Upper lobe of left lung (tissue), 6 donors: Measurements from ENCODE around the gene CRTAC1. TPM values are rescaled to one million over a fixed set of nuclear protein-coding genes. Genes with fewer than 3 reads are reported as not detected.

ENCODE experiments used
- ATAC-seq, 2 donors: fragments of 200-7000 bp; cut with Tn5 transposase; one replicate each; pipeline ENCODE4 v1.9.1; 2022; ENCODE audit warnings: mild to moderate bottlenecking in 2 of 2, moderate library complexity in 2 of 2; ENCODE audit not compliant: low FRiP score in 2 of 2
- DNase-seq, 2 donors: peaks; one replicate each; pipeline ENCODE4 v3.0.0-alpha.2; 2019 to 2020
- H3K27ac ChIP-seq, 4 donors: fragments of 200-600 bp; sonication (generic); one replicate each; pipeline ENCODE4 v1.5.1; 2016 to 2019
- H3K27me3 ChIP-seq, 4 donors: fragments of 200-600 bp; sonication (generic); one replicate each; pipeline ENCODE4 v1.5.1; 2017 to 2019
- H3K36me3 ChIP-seq, 4 donors: fragments of 200-600 bp; sonication (generic); one replicate each; pipeline ENCODE4 v1.5.1; 2016 to 2019
- H3K4me1 ChIP-seq, 4 donors: fragments of 200-600 bp; sonication (generic); one replicate each; pipeline ENCODE4 v1.5.1; 2018 to 2019
- H3K4me3 ChIP-seq, 4 donors: fragments of 200-600 bp; sonication (generic); one replicate each; pipeline ENCODE4 v1.5.1; 2017 to 2019; ENCODE audit warnings: mild to moderate bottlenecking in 2 of 4, moderate library complexity in 1 of 4
- H3K9me3 ChIP-seq, 4 donors: fragments of 200-600 bp; sonication (generic); one replicate each; pipeline ENCODE4 v1.5.1; 2018 to 2019
- EP300 ChIP-seq, 4 donors: sonication (generic); formaldehyde crosslinking; IDR thresholded peaks; one replicate each; pipeline ENCODE4 v1.5.1; 2017; ENCODE audit warnings: antibody characterized with exemption in 4 of 4, control low read depth in 2 of 4
- POLR2A ChIP-seq, 4 donors: fragments of 450-650 bp; IDR thresholded peaks; one replicate each; pipeline ENCODE4 v1.5.1; 2016 to 2017; ENCODE audit warnings: antibody characterized with exemption in 4 of 4, mild to moderate bottlenecking in 2 of 4
- POLR2AphosphoS5 ChIP-seq, 2 donors: sonication (generic); formaldehyde crosslinking; IDR thresholded peaks; one replicate each; pipeline ENCODE4 v1.5.1; 2017; ENCODE audit warnings: antibody characterized with exemption in 2 of 2
- WGBS, 2 donors: methylation state at CpG; one replicate each; pipeline ENCODE4 v1.1.5; 2017 to 2018; 5-methylcytosine and 5-hydroxymethylcytosine counted together
- total RNA-seq, 6 donors: library from RNA; depleted of rRNA in 4 of 6; stranded (reverse); fragments of >200 nt in 4 of 6; gene quantifications; one replicate each; pipeline versions ENCODE4 v1.1.0 to v1.2.1, GENCODE V29; 2016 to 2021
- TF ChIP-seq, protein P1 (sequence below), 6 experiments: fragments of 450-650 bp in 4 of 6; fragments of 200-600 bp in 2 of 6; sonication (generic) in 2 of 6; IDR thresholded peaks; one replicate each; pipeline ENCODE4 v1.5.1; 2016 to 2019; ENCODE audit warnings: antibody characterized with exemption in 6 of 6
- donor health status: DM: no; HTN: no; CAD: no; lungs with moderate emphysema.
- donor health status: DM: no; HTN: yes; CAD: no; lungs with severe emphysema.

CRTAC1 gene
- total RNA-seq, 6 donors from 2014 or later: 40.6 to 123 (median 77.3) TPM

DNA sequence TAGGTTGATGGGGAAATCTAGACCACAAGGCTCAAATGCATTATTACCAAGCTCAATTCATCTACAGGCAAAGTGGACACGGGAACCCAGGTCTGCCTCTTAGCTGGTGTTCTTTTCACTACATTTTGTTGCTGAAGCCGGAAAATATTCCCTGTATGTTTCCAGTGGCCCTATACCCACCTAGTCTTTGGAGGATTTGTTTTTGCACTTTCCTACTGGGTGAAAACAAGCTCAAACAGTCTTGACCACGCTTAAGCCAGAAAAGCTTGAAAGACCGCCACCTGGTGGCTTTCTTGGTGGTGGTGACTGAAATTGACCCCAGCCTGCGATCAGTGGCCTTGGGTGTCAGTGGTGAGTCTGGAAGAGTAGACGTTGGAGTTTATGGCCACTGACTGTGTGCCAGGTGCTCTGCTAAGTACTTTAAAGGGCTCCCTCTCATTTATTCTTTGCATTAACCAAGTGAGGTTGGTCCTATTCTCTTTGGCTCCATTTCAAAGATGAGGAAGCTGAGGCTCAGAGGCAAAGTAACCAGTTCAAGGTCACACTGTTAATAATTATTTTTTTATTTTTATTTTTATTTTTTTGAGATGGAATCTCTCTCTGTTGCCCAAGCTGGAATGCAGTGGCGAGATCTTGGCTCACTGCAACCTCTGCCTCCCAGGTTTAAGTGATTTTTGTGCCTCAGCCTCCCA, 11.1 kb upstream of the CRTAC1 start:
- no peak overlapping the region for H3K4me3 ChIP-seq
- peaks cover 0 to 13% (median 2%) of the 10 kb centered on the region in 4 donors for H3K4me1 ChIP-seq
- 9 to 21% methylated on average over 6 to 7 of the region's 7 CpGs for WGBS, 2 donors
- H3K9me3 ChIP-seq: no peaks in the 10 kb centered on the region
- H3K36me3 ChIP-seq: no peaks in the 10 kb centered on the region
- DNase-seq (peak in 1 of 2 donors; percentile 70), ATAC-seq (peak in 1 of 2 donors; percentile 65)
- no peak overlapping the region for H3K27ac ChIP-seq
- TF ChIP-seq POLR2A (IDR thresholded peaks at IDR 0.05): no peak
- TF ChIP-seq, protein P1, sequence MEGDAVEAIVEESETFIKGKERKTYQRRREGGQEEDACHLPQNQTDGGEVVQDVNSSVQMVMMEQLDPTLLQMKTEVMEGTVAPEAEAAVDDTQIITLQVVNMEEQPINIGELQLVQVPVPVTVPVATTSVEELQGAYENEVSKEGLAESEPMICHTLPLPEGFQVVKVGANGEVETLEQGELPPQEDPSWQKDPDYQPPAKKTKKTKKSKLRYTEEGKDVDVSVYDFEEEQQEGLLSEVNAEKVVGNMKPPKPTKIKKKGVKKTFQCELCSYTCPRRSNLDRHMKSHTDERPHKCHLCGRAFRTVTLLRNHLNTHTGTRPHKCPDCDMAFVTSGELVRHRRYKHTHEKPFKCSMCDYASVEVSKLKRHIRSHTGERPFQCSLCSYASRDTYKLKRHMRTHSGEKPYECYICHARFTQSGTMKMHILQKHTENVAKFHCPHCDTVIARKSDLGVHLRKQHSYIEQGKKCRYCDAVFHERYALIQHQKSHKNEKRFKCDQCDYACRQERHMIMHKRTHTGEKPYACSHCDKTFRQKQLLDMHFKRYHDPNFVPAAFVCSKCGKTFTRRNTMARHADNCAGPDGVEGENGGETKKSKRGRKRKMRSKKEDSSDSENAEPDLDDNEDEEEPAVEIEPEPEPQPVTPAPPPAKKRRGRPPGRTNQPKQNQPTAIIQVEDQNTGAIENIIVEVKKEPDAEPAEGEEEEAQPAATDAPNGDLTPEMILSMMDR (IDR thresholded peaks at IDR 0.05): peak in 5 of 6 experiments; percentile 43 to 65 (median 60)
- H3K27me3 ChIP-seq: peaks cover 0 to 7% (median 0%) of the 10 kb centered on the region in 4 donors

DNA sequence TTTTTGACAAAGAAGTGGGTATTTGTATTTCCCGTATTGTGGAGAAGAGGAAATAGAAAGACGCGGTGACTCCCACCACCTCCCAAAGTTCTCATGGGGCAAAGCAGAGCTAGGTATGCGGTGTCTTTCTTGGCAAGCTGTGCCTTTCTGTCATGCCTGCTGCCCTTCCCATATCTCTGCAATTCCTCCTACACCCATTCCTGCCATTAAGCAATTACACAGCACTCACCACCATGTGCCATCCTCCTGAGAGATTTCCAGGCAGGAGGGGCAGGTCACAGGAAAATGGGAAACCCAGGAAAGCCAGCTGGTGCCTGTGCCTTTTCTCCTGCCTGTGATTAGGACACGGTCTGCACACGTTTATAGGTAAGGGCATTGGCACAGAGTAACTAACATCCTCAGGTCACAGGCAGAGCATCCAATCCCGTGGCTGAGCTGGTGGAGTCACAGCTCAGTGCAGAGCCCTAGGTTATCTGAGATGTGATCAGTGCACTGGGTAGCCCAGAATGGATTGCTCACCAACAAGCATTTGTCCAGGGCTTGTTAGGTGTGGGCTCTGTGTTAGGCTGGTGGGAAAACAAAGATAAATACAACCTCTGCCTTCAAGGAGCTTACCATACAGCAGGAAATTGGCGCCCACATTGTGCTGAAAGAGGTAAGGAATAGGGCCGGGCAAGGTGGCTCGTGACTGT, 9.4 kb upstream of the CRTAC1 start:
- Histone ChIP-seq H3K27ac (no peak overlapping the region), H3K36me3 (no peaks in the 10 kb centered on the region), H3K4me3 (no peak overlapping the region), H3K4me1 (peaks cover 0 to 13% (median 2%) of the 10 kb centered on the region in 4 donors), H3K27me3 (peaks cover 0 to 7% (median 0%) of the 10 kb centered on the region in 4 donors), H3K9me3 (no peaks in the 10 kb centered on the region)
- DNase-seq: peak in 1 of 2 donors; percentile 29
- TF ChIP-seq EP300 (IDR thresholded peaks at IDR 0.05): no peak
- TF ChIP-seq, protein P1 (IDR thresholded peaks at IDR 0.05): no peak
- no peak for TF ChIP-seq POLR2A (IDR thresholded peaks at IDR 0.05)
- no peak for TF ChIP-seq POLR2AphosphoS5 (IDR thresholded peaks at IDR 0.05)
- 65 to 66% methylated on average over 9 to 10 of the region's 10 CpGs for WGBS, 2 donors
- no peak for ATAC-seq

- Histone ChIP-seq H3K4me3 (no peak overlapping the region), H3K4me1 (peaks cover 0 to 13% (median 2%) of the 10 kb centered on the region in 4 donors), H3K36me3 (no peaks in the 10 kb centered on the region), H3K27ac (peak overlapping the region in 1 of 4 donors; percentile 43), H3K9me3 (no peaks in the 10 kb centered on the region), H3K27me3 (peaks cover 0 to 7% (median 0%) of the 10 kb centered on the region in 4 donors)
- TF ChIP-seq, protein P1 (IDR thresholded peaks at IDR 0.05): no peak
- no peak for TF ChIP-seq POLR2AphosphoS5 (IDR thresholded peaks at IDR 0.05)
- no peak for TF ChIP-seq POLR2A (IDR thresholded peaks at IDR 0.05)
- TF ChIP-seq EP300 (IDR thresholded peaks at IDR 0.05): no peak
- ATAC-seq (no peak), DNase-seq (peak; percentile 63 to 70)
- WGBS, 2 donors: 6 to 8% methylated on average over 12 to 20 of the region's 20 CpGs
These were observed 7.9 kb upstream of the CRTAC1 start for GRCh38 chr10:98038288-98038687.

GRCh38 chr10:98035599-98035998, 5.2 kb upstream of the CRTAC1 start:
- WGBS, 2 donors: 25 to 72% methylated on average over 1 of the region's 1 CpG

More at GRCh38 chr10:98035599-98035998, 5.2 kb upstream of the CRTAC1 start:
- Histone ChIP-seq H3K4me1 (peaks cover 5 to 19% (median 9%) of the 10 kb centered on the region in 4 donors), H3K4me3 (no peak overlapping the region), H3K9me3 (no peaks in the 10 kb centered on the region), H3K27me3 (peaks cover 0 to 10% (median 5%) of the 10 kb centered on the region in 4 donors), H3K36me3 (no peaks in the 10 kb centered on the region), H3K27ac (no peak overlapping the region)
- DNase-seq (no peak), ATAC-seq (no peak)
- TF ChIP-seq POLR2AphosphoS5 (IDR thresholded peaks at IDR 0.05): no peak
- TF ChIP-seq POLR2A (IDR thresholded peaks at IDR 0.05): no peak
- TF ChIP-seq, protein P1 (IDR thresholded peaks at IDR 0.05): no peak
- TF ChIP-seq EP300 (IDR thresholded peaks at IDR 0.05): no peak
